ENCODE measurements around the gene MMP17. TPM values are rescaled to one million over a fixed set of nuclear protein-coding genes. Genes with fewer than 3 reads are reported as not detected.

The MMP17 gene
- total RNA-seq, 1 experiment from 2014 or later: 36.1 TPM

GRCh38 chr12:131894313-131894860 is 66.2 kb downstream of the MMP17 start, which contains the start of gene ULK1:
Gene ULK1, plus strand, starts transcription at chr12:131894622. Its CDS starts 380 bp downstream, at chr12:131895002.
- H3K4me3 ChIP-seq (ENCODE audit: insufficient read depth, low read depth, low read length): peak within 1 kb of the TSS; percentile 59
- H3K27me3 ChIP-seq (ENCODE audit: control insufficient read depth, insufficient read depth, low read length): no peaks in the 10 kb centered on the region
- H3K36me3 ChIP-seq (replicated peaks; ENCODE audit: control insufficient read depth, insufficient read depth, low read length): peaks cover 4% of the 10 kb centered on the region
- DNase-seq: peak; percentile 100

GRCh38 chr12:131894981-131895639 is 66.9 kb downstream of the MMP17 start:
- no peaks in the 10 kb centered on the region for H3K27me3 ChIP-seq (ENCODE audit: control insufficient read depth, insufficient read depth, low read length)
- H3K4me3 ChIP-seq (ENCODE audit: insufficient read depth, low read depth, low read length): peak overlapping the region; percentile 59
- H3K36me3 ChIP-seq (replicated peaks; ENCODE audit: control insufficient read depth, insufficient read depth, low read length): peaks cover 4% of the 10 kb centered on the region
- peak; percentile 84 for DNase-seq

GRCh38 chr12:131895640-131896079 is 67.5 kb downstream of the MMP17 start:
- no peak for DNase-seq
- H3K4me3 ChIP-seq (ENCODE audit: insufficient read depth, low read depth, low read length): peak overlapping the region; percentile 59
- H3K27me3 ChIP-seq (ENCODE audit: control insufficient read depth, insufficient read depth, low read length): no peaks in the 10 kb centered on the region
- H3K36me3 ChIP-seq (replicated peaks; ENCODE audit: control insufficient read depth, insufficient read depth, low read length): peaks cover 4% of the 10 kb centered on the region

GRCh38 chr12:131896080-131896810 is 68.1 kb downstream of the MMP17 start:
- H3K27me3 ChIP-seq (ENCODE audit: control insufficient read depth, insufficient read depth, low read length): no peaks in the 10 kb centered on the region
- peak overlapping the region; percentile 59 for H3K4me3 ChIP-seq (ENCODE audit: insufficient read depth, low read depth, low read length)
- peaks cover 4% of the 10 kb centered on the region for H3K36me3 ChIP-seq (replicated peaks; ENCODE audit: control insufficient read depth, insufficient read depth, low read length)
- DNase-seq: peak; percentile 99

- no peaks in the 10 kb centered on the region for H3K27me3 ChIP-seq (ENCODE audit: control insufficient read depth, insufficient read depth, low read length)
- DNase-seq: no peak
- H3K36me3 ChIP-seq (replicated peaks; ENCODE audit: control insufficient read depth, insufficient read depth, low read length): peaks cover 4% of the 10 kb centered on the region
- no peak overlapping the region for H3K4me3 ChIP-seq (ENCODE audit: insufficient read depth, low read depth, low read length)
Measured at GRCh38 chr12:131896811-131897270, 68.6 kb downstream of the MMP17 start.

- H3K4me3 ChIP-seq (ENCODE audit: insufficient read depth, low read depth, low read length): no peak overlapping the region
- H3K36me3 ChIP-seq (replicated peaks; ENCODE audit: control insufficient read depth, insufficient read depth, low read length): peaks cover 4% of the 10 kb centered on the region
- no peaks in the 10 kb centered on the region for H3K27me3 ChIP-seq (ENCODE audit: control insufficient read depth, insufficient read depth, low read length)
- peak; percentile 50 for DNase-seq
Measured at GRCh38 chr12:131897276-131897675, 69.1 kb downstream of the MMP17 start.

GRCh38 chr12:131897875-131898274 is 69.7 kb downstream of the MMP17 start:
- peak; percentile 31 for DNase-seq
- Histone ChIP-seq H3K36me3 (replicated peaks; ENCODE audit: control insufficient read depth, insufficient read depth, low read length) (peaks cover 4% of the 10 kb centered on the region), H3K4me3 (ENCODE audit: insufficient read depth, low read depth, low read length) (no peak overlapping the region), H3K27me3 (ENCODE audit: control insufficient read depth, insufficient read depth, low read length) (no peaks in the 10 kb centered on the region)

GRCh38 chr12:131900397-131900796 is 72.2 kb downstream of the MMP17 start:
- Histone ChIP-seq H3K27me3 (ENCODE audit: control insufficient read depth, insufficient read depth, low read length) (no peaks in the 10 kb centered on the region), H3K36me3 (replicated peaks; ENCODE audit: control insufficient read depth, insufficient read depth, low read length) (peaks cover 4% of the 10 kb centered on the region), H3K4me3 (ENCODE audit: insufficient read depth, low read depth, low read length) (no peak overlapping the region)
- DNase-seq: peak; percentile 63

Other genes with a start within 250 kb of the MMP17 start
- gene SFSWAP, start 117.3 kb upstream of the MMP17 start, total RNA-seq (2014; rRNA removed; shearing (Covaris generic)): 33.4 and 43.2 TPM in 2 replicates
- gene ULK1, start 66.2 kb downstream of the MMP17 start, total RNA-seq (2014; rRNA removed; shearing (Covaris generic)): 15.7 and 18.8 TPM in 2 replicates
- 31.1 and 36.7 TPM in 2 replicates for gene PUS1, start 100.9 kb downstream of the MMP17 start, total RNA-seq (2014; rRNA removed; shearing (Covaris generic))
- 7.4 and 9.9 TPM in 2 replicates for gene EP400, start 121.5 kb downstream of the MMP17 start, total RNA-seq (2014; rRNA removed; shearing (Covaris generic))